GM12878 (cell line): ENCODE data around the gene CMYA5. TPM values are rescaled to one million over a fixed set of nuclear protein-coding genes. Genes with fewer than 3 reads are reported as not detected.

Source experiments
- ATAC-seq: fragments of 200-7000 bp; cut with Tn5 transposase; 3 replicates; pipeline ENCODE4 v1.9.1; 2020; ENCODE audit warnings: mild to moderate bottlenecking, moderate library complexity
- BruUV-seq: library from RNA; stranded (reverse); fragments of 400-500 nt; replicated peaks from 2 replicates; lab custom pipeline; 2021; lab: Mats Ljungman, UMichigan
- CTCF ChIA-PET: fragments of 300-600 bp; sonication (Branson Sonifier 250); formaldehyde crosslinking; extraction: SDS; loops from one replicate; lab custom pipeline; 2021; ENCODE audit warnings: inconsistent platforms; lab: Yijun Ruan, JAX
- POLR2A ChIA-PET: fragments of 350-600 bp; formaldehyde crosslinking; extraction: SDS; loops from one replicate; lab custom pipeline; 2021; ENCODE audit warnings: inconsistent platforms; lab: Charles Lee
- RAD21 ChIA-PET: fragments of 300-600 bp; sonication (Branson Sonifier 250); formaldehyde crosslinking; loops from one replicate; lab custom pipeline; 2023; ENCODE audit warnings: antibody characterized with exemption; ENCODE audit not compliant: unreplicated experiment; lab: Charles Lee
- SMC1A ChIA-PET: fragments of 300-600 bp; sonication (Branson Sonifier 250); formaldehyde crosslinking; loops from one replicate; lab custom pipeline; 2023; ENCODE audit not compliant: unreplicated experiment, uncharacterized antibody; lab: Charles Lee
- DNase-seq: peaks from one replicate; pipeline ENCODE4 v3.0.0-alpha.2; 2011; ENCODE audit warnings: low read depth, low spot score
- FAIRE-seq: peaks from 3 replicates; lab custom pipeline; 2011; peaks lifted over from hg19 to GRCh38; lab: Jason Lieb, UNC
- H2AFZ ChIP-seq: 2 replicates; pipeline ENCODE4 v1.6.0; 2011; ENCODE audit warnings: low read depth, low read length, control low read depth; ENCODE audit not compliant: control insufficient read depth
- H3K27ac ChIP-seq: 2 replicates; pipeline ENCODE4 v1.5.1; 2011; ENCODE audit warnings: control low read depth; ENCODE audit not compliant: control insufficient read depth, insufficient read depth
- H3K27me3 ChIP-seq, 2 experiments: replicated peaks in 1 of 2; 2 replicates each; pipeline versions ENCODE4 v1.6.0 to v1.6.1; 2011; ENCODE audit warnings: low read length in 1 of 2; ENCODE audit not compliant: control insufficient read depth in 2 of 2, insufficient read depth in 2 of 2
- H3K36me3 ChIP-seq, 2 experiments: 2 replicates each; pipeline ENCODE4 v1.5.1; 2011; ENCODE audit warnings: low read length in 1 of 2; ENCODE audit not compliant: control insufficient read depth in 2 of 2, insufficient read depth in 2 of 2
- H3K4me1 ChIP-seq: 2 replicates; pipeline ENCODE4 v1.6.1; 2011; ENCODE audit warnings: mild to moderate bottlenecking, low read length, moderate library complexity, mixed read lengths; ENCODE audit not compliant: control insufficient read depth, insufficient read depth
- H3K4me2 ChIP-seq: 2 replicates; pipeline ENCODE4 v1.6.0; 2011; ENCODE audit warnings: control low read depth; ENCODE audit not compliant: control insufficient read depth, insufficient read depth
- H3K4me3 ChIP-seq: fragments of 200-600 bp; sonication (generic); 2 replicates; pipeline ENCODE4 v1.5.1; 2016
- H3K79me2 ChIP-seq: 2 replicates; pipeline ENCODE4 v1.6.0; 2011; ENCODE audit warnings: low read length; ENCODE audit not compliant: control insufficient read depth, insufficient read depth
- H3K9ac ChIP-seq: 2 replicates; pipeline ENCODE4 v1.8.0; 2011; ENCODE audit warnings: low read length, control low read depth, mixed read lengths; ENCODE audit not compliant: control insufficient read depth, insufficient read depth
- H3K9me3 ChIP-seq: replicated peaks from 3 replicates; pipeline ENCODE4 v1.5.1; 2011; ENCODE audit warnings: mild to moderate bottlenecking, low read length; ENCODE audit not compliant: control insufficient read depth, insufficient read depth
- H4K20me1 ChIP-seq: 2 replicates; pipeline ENCODE4 v1.6.0; 2011; ENCODE audit not compliant: control insufficient read depth, insufficient read depth
- CEBPB ChIP-seq, 2 experiments: fragments of 150-350 bp in 1 of 2; IDR thresholded peaks; 2 replicates each; pipeline ENCODE4 v1.6.1; 2012 to 2014; ENCODE audit warnings: low read depth in 2 of 2, low read length in 2 of 2, borderline replicate concordance in 1 of 2, inconsistent platforms in 1 of 2
- HDAC2 ChIP-seq: fragments of 200-600 bp; sonication (generic); IDR thresholded peaks from 2 replicates; pipeline ENCODE4 v1.6.1; 2017
- NFIC ChIP-seq: IDR thresholded peaks from 2 replicates; pipeline ENCODE4 v1.6.1; 2012; ENCODE audit warnings: low read depth, mild to moderate bottlenecking, inconsistent platforms, low read length, moderate library complexity
- SUZ12 ChIP-seq: fragments of 200-600 bp; sonication (generic); IDR thresholded peaks from one replicate; pipeline ENCODE4 v1.6.1; 2018; ENCODE audit warnings: antibody characterized with exemption, mild to moderate bottlenecking; ENCODE audit not compliant: unreplicated experiment
- TAF1 ChIP-seq: IDR thresholded peaks from 2 replicates; pipeline ENCODE4 v1.6.1; 2011; ENCODE audit warnings: mild to moderate bottlenecking, low read depth, low read length, borderline replicate concordance
- WGBS: methylation state at CpG from one replicate; pipeline ENCODE4 v1.1.6; 2016; ENCODE audit warnings: low lambda C conversion rate; ENCODE audit not compliant: insufficient replicate concordance, insufficient coverage; ENCODE audit errors: missing lambda C conversion rate; 5-methylcytosine and 5-hydroxymethylcytosine counted together
- in situ Hi-C: fragments of 300-500 bp; cut with MboI; formaldehyde crosslinking; loops from 9 replicates; pipeline ENCODE4 v1.14.3; 2018; ENCODE audit warnings: mixed read lengths
- intact Hi-C: fragments of 100-400 bp; cut with micrococcal nuclease; formaldehyde crosslinking; loops from one replicate; pipeline ENCODE4 v1.14.2; 2022; ENCODE audit not compliant: unreplicated experiment
- polyA plus RNA-seq, 11 experiments: library from polyadenylated mRNA; depleted of rRNA in 4 of 11; unstranded in 6 of 11; stranded (reverse) in 5 of 11; fragments of >200 nt; fragmentation: Nextera tagmentation in 4 of 11; fragmentation: Illumina TruSeq in 1 of 11; extraction: Ambion mirVana in 4 of 11; extraction: Trizol in 1 of 11; gene quantifications; 1 replicate in 1 of 11; 2 replicates in 10 of 11; pipeline versions ENCODE4 v1.2.1 to v1.2.3, GENCODE V29; 2011 to 2016; ENCODE audit warnings: inconsistent platforms in 2 of 11, missing spikeins in 2 of 11, low read depth in 1 of 11
- total RNA-seq, 4 experiments: library from RNA; depleted of rRNA in 3 of 4; stranded (reverse); fragments of >200 nt in 3 of 4; fragmentation: Illumina TruSeq in 1 of 4; extraction: Trizol in 1 of 4; gene quantifications; 2 replicates each; pipeline versions ENCODE4 v1.2.1 to v1.2.3, GENCODE V29; 2013 to 2021
- TF ChIP-seq, protein P1 (sequence below): fragments of 450-650 bp; IDR thresholded peaks from 2 replicates; pipeline ENCODE4 v1.6.1; 2018; ENCODE audit warnings: borderline replicate concordance, mild to moderate bottlenecking; ENCODE audit not compliant: partially characterized antibody

Gene CMYA5
- total and polyA plus RNA-seq, 10 of the 15 experiments (the other 5 are each of a cell fraction or from before 2014, with no cell fraction given) = 0.01 to 0.34 (median 0.16) TPM; not detected in 1

- no peaks in the 10 kb centered on the region for H3K4me1 ChIP-seq
- H3K79me2 ChIP-seq = no peaks in the 10 kb centered on the region
- no peak for ATAC-seq
- SMC1A ChIA-PET = interaction anchor here (0.6 kb wide), 1 partner anchor 112 kb away, joined by 3 read pairs; no protein-coding TSS in a partner anchor
- no peaks in the 10 kb centered on the region; the same call in 2 of the 3 replicates for H3K9me3 ChIP-seq
- TF ChIP-seq CEBPB (IDR thresholded peaks at IDR 0.05; ENCODE audit: borderline replicate concordance in 1 of 2, low read depth in 2 of 2, low read length in 2 of 2) = no peak
- TF ChIP-seq HDAC2 = no peak
- TF ChIP-seq TAF1 = no peak
- TF ChIP-seq, protein P1, sequence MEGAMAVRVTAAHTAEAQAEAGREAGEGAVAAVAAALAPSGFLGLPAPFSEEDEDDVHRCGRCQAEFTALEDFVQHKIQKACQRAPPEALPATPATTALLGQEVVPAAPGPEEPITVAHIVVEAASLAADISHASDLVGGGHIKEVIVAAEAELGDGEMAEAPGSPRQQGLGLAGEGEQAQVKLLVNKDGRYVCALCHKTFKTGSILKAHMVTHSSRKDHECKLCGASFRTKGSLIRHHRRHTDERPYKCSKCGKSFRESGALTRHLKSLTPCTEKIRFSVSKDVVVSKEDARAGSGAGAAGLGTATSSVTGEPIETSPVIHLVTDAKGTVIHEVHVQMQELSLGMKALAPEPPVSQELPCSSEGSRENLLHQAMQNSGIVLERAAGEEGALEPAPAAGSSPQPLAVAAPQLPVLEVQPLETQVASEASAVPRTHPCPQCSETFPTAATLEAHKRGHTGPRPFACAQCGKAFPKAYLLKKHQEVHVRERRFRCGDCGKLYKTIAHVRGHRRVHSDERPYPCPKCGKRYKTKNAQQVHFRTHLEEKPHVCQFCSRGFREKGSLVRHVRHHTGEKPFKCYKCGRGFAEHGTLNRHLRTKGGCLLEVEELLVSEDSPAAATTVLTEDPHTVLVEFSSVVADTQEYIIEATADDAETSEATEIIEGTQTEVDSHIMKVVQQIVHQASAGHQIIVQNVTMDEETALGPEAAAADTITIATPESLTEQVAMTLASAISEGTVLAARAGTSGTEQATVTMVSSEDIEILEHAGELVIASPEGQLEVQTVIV = no peak
- TF ChIP-seq NFIC = no peak
- TF ChIP-seq SUZ12 = no peak
- no peaks in the 10 kb centered on the region for H4K20me1 ChIP-seq
- RAD21 ChIA-PET = no interaction called here
- no peak overlapping the region for H3K27ac ChIP-seq
- in situ Hi-C loops (no loop called here), intact Hi-C loops (no loop called here)
- 13% methylated on average over 7 of the region's 7 CpGs for WGBS
- H3K4me3 ChIP-seq = no peak overlapping the region
- no peak overlapping the region for H3K9ac ChIP-seq
- no peaks in the 10 kb centered on the region for H3K36me3 ChIP-seq
- POLR2A ChIA-PET = no interaction called here
- CTCF ChIA-PET = interaction anchor here (1.0 kb wide), 1 partner anchor 238 kb away, joined by 3 read pairs; no protein-coding TSS in a partner anchor
- H2AFZ ChIP-seq = no peak overlapping the region
- H3K4me2 ChIP-seq = no peak overlapping the region
- DNase-seq = no peak
- BruUV-seq = no TSS peak
- no peak for FAIRE-seq
- H3K27me3 ChIP-seq = no peaks in the 10 kb centered on the region
These were observed 156.0 kb downstream of the CMYA5 start for GRCh38 chr5:79845448-79846197.
